Pericardium fibroblast (primary cell): ENCODE data around the gene MARK2. TPM values are rescaled to one million over a fixed set of nuclear protein-coding genes. Genes with fewer than 3 reads are reported as not detected.

Experiments used
- total RNA-seq: library from RNA; depleted of rRNA; stranded (reverse); fragments of >200 nt; gene quantifications from 2 replicates; pipeline ENCODE4 v1.2.3, GENCODE V29; 2015

The MARK2 gene
- 12.7 and 14.0 TPM in 2 replicates for total RNA-seq

GRCh38 chr11:63838678-63839507 lies at the start of gene MARK2:
MARK2 (plus strand) TSS chr11:63839110; CDS start chr11:63839507, 397 bp downstream.

DNA sequence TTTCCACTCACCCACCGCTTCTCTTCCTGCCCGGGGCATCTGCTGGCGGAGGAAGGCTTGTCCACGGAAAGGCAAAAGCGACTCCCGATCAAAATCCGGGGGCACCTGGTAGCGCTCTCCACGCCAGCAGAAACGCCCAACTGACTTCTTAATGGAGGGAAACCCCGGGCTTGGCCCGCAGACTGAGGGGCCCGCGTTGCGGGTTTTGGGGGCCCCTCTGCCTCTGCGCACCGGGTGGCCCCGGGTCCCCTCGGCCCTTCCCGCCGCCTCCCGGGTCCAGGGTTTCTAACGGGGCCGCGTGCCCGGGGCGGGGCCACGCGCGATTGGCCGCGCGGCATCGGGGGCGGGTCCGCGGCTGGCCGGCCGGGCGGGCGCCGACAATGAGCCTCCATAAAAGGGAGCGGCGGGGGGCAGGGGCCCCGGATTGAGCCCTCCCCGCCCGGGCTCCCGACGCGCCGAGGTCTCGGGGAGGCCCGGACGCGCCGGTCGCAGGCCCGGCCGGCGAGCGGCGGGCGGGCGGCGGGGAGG lies 25.8 kb upstream of the MARK2 start, which contains the start of gene SPINDOC:
Gene SPINDOC (plus strand): TSS at position 422 of the 528 bp plus-strand sequence. CDS start 231 bp downstream, outside the sequence.

GRCh38 chr11:63916837-63917691 lies 78.2 kb downstream of the MARK2 start, which contains the start of gene RCOR2:
RCOR2 (minus strand) TSS chr11:63917164; CDS start chr11:63916456, 708 bp downstream.

DNA sequence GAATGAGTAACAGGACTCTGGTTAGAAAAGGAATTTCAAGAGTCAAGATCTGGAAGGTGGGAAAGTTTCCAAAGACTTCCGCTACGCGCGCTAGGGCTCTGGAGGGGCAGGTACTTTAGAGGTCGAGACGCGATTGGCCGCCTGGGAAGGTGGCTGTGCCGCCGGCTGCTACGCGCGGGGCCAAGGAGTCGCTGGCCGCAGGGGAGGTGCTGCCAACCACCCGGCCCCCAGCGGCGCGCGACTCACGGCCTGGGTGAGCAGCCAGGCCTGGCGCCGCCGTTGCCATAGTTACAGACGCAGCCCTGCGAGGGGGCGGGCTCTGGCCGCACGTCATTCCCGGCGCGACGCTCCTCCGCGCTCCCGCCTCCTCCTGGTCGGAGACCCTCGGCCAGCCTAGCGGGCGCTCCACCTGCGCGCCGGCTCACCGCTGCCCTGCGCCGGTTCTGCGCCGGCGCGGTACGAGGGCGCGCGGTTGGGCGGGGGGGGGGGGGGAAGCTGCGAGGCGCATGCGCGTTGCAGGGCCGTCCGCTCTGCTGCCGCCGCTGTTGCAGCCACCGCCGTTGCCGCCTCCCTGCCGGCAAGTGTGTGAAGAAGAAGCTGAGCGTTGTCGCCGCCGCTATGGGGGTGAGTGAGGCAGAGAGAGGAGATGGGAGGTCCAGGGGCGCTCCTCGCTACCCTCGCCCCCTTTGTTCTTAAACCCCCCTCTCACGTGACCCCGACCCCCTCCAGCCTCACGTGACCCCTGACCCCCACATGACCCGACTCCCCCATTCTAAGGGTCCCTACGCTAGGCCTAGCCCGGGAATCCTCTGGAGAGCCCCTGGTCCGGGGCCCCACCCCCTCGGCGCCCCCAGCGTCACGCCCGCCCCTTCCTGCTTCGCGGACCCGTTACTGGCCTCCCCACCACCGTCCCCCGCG lies 99.8 kb downstream of the MARK2 start, which contains the start of gene NAA40:
Gene NAA40 (plus strand): TSS at position 524 of the 918 bp plus-strand sequence. CDS start 95 bp downstream, at position 619.

Other genes with a start within 250 kb of the MARK2 start
- 18.6 and 39.1 TPM in 2 replicates for gene PLAAT3, start 224.7 kb upstream of the MARK2 start, total RNA-seq
- gene ATL3, start 167.7 kb upstream of the MARK2 start, total RNA-seq, result 66.2 and 71.3 TPM in 2 replicates
- 117 and 135 TPM in 2 replicates for gene RTN3, start 157.6 kb upstream of the MARK2 start, total RNA-seq
- gene ZFTA, start 70.3 kb upstream of the MARK2 start, total RNA-seq, result 34.9 and 35.2 TPM in 2 replicates
- gene SPINDOC, start 25.7 kb upstream of the MARK2 start, total RNA-seq, result 17.3 and 29.2 TPM in 2 replicates
- 7.8 and 8.4 TPM in 2 replicates for gene RCOR2, start 78.1 kb downstream of the MARK2 start, total RNA-seq
- gene NAA40, start 99.9 kb downstream of the MARK2 start, total RNA-seq, result 7.9 and 11.3 TPM in 2 replicates
- gene COX8A, start 135.5 kb downstream of the MARK2 start, total RNA-seq, result 324 and 331 TPM in 2 replicates
- gene OTUB1, start 147.3 kb downstream of the MARK2 start, total RNA-seq, result 83.1 and 89.2 TPM in 2 replicates
- 0.12 and 0.60 TPM in 2 replicates for gene FLRT1, start 196.8 kb downstream of the MARK2 start, total RNA-seq